Measurements from ENCODE around the gene KANSL3. TPM values are rescaled to one million over a fixed set of nuclear protein-coding genes. Genes with fewer than 3 reads are reported as not detected.
A peak's percentile ranks its signal among the peaks of the same experiment; 100 is the strongest.

The KANSL3 gene
- total RNA-seq = 10 to 100 TPM; 63.3 to 69.7 TPM
- polyA plus RNA-seq = 10 to 100 TPM; 13.3 to 17.0 TPM

DNA sequence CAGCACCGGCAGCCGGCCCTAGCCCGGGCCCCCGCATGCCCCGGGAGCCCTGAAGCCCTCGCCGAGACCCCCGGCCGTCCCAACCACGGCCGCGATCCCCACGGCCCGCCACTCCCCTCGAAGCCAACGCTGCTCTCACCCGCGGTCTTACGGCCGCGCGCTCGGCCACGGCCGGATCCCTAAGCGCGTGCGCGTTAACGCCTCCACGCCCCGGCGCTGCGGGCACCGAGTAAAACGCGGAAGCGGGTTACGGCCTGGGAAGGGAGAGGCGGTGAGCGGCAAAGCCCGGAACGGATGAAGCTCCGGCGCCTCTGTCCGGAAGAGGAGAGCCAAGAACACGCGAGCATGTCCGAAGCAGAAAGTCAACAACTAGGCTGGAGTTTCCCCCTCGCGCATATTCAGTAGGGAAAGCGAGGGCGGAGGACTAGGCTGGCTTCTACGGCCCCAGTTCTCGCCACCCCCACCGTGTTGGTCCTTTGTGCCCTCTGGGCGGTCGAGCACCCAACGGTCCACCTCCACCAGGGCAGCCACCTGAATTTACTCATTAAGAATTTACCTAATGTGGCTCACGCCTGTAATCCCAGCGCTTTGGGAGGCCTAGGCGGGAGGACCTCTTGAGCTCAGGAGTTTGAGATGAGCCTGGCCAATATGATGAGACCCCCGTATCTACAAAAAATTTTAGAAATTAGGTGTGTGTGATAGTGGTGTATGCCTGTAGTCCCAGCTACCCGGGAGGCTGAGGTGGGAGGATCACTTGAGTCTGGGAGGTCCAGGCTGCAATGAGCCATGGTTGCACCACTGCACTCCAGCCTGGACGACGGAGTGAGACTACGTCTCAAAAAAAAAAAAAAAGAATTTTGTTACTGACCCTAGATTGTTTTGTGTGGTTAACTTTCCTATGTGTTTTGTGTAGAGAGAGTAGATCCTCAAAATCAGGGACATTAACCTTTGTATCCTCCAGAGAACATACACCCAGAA lies at the start of gene KANSL3:
Gene KANSL3, minus strand, starts transcription at position 169 of the 978 bp plus-strand sequence. CDS start 1,177 bp downstream, outside the sequence.
- POLR2A ChIA-PET (ENCODE audit: partially characterized antibody) = interaction anchor here (0.5 to 2.8 kb wide), 16 partner anchors 10 to 333 kb away, joined by 3 to 14 read pairs (median 5); partner anchors contain the start of genes ANKRD39, CNNM4 and SNRNP200
- Histone ChIP-seq H3K36me3 (ENCODE audit: insufficient read depth, low read length) (no peaks in the 10 kb centered on the region), H3K27me3 (ENCODE audit: insufficient read depth, low read length) (no peaks in the 10 kb centered on the region), H3K4me3 (ENCODE audit: low read length in 2 of 2) (peak within 1 kb of the TSS; percentile 79 to 92), H3K9me3 (ENCODE audit: control insufficient read depth in 1 of 2, low read length in 2 of 2) (no peaks in the 10 kb centered on the region), H3K4me1 (ENCODE audit: insufficient read depth, low read length) (peaks cover 39% of the 10 kb centered on the region), H3K27ac (ENCODE audit: low read depth, low read length) (peak within 1 kb of the TSS; percentile 77)
- peaks cover 8 to 29% of the 10 kb centered on the region in 2 donors for H3K36me3 Mint-ChIP-seq
- H3K27ac Mint-ChIP-seq = peak within 1 kb of the TSS; percentile 95 to 99 (median 97)
- peaks cover 26 to 42% (median 35%) of the 10 kb centered on the region in 4 donors for H3K4me1 Mint-ChIP-seq
- CTCF ChIA-PET (ENCODE audit: partially characterized antibody) = interaction anchor here (1.1 to 2.4 kb wide), 3 partner anchors 123 to 220 kb away, joined by 4 to 9 read pairs (median 9); partner anchors contain the start of genes ANKRD39 and CNNM4
- intact Hi-C loops (cut with micrococcal nuclease) = loop anchor here (1.0 to 10.0 kb wide), 6 partner anchors 100 to 1359 kb away; partner anchors contain the start of genes ANKRD36, CNNM4, LMAN2L and TMEM131
- no peaks in the 10 kb centered on the region for H3K9me3 Mint-ChIP-seq
- H3K4me3 Mint-ChIP-seq = peak within 1 kb of the TSS; percentile 94 to 100 (median 96)
- DNase-seq = peak; percentile 86 to 93 (median 89)
- peaks cover 0 to 2% of the 10 kb centered on the region in 2 donors for H3K27me3 Mint-ChIP-seq

DNA sequence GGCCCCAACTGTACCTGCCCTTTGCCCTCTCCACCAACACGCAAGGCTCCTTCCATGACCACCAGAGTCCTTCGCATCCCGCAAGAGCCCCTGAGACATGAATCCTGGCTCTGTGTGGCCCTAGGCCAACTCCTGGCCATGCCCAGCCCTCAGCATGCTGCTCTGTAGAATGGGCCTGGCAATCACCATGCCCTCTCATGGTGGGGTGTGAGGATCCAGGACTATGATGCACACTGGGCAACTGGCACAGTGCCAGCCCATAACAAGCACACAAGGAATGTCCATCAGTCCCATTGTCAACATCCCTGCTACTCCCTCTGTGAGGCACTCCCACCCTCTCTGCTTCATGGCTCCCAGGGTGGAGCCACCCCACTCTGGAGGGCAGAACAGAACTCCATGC lies 49.2 kb upstream of the KANSL3 start:
- Mint-ChIP-seq H3K4me3 (no peak overlapping the region), H3K27me3 (peaks cover 0 to 9% of the 10 kb centered on the region in 2 donors), H3K9me3 (no peaks in the 10 kb centered on the region), H3K27ac (no peak overlapping the region), H3K4me1 (no peaks in the 10 kb centered on the region), H3K36me3 (no peaks in the 10 kb centered on the region)
- no peak for DNase-seq
- no peak overlapping the region for H3K27ac ChIP-seq (ENCODE audit: low read depth, low read length)
- no peaks in the 10 kb centered on the region for H3K36me3 ChIP-seq (ENCODE audit: insufficient read depth, low read length)
- H3K27me3 ChIP-seq (ENCODE audit: insufficient read depth, low read length) = no peaks in the 10 kb centered on the region
- H3K4me3 ChIP-seq (ENCODE audit: low read length in 2 of 2) = no peak overlapping the region
- H3K4me1 ChIP-seq (ENCODE audit: insufficient read depth, low read length) = no peaks in the 10 kb centered on the region
- no peaks in the 10 kb centered on the region for H3K9me3 ChIP-seq (ENCODE audit: control insufficient read depth in 1 of 2, low read length in 2 of 2)
- ChIA-PET CTCF (ENCODE audit: partially characterized antibody) (no interaction called here), POLR2A (ENCODE audit: partially characterized antibody) (no interaction called here)
- intact Hi-C loops (cut with micrococcal nuclease) = no loop called here

DNA sequence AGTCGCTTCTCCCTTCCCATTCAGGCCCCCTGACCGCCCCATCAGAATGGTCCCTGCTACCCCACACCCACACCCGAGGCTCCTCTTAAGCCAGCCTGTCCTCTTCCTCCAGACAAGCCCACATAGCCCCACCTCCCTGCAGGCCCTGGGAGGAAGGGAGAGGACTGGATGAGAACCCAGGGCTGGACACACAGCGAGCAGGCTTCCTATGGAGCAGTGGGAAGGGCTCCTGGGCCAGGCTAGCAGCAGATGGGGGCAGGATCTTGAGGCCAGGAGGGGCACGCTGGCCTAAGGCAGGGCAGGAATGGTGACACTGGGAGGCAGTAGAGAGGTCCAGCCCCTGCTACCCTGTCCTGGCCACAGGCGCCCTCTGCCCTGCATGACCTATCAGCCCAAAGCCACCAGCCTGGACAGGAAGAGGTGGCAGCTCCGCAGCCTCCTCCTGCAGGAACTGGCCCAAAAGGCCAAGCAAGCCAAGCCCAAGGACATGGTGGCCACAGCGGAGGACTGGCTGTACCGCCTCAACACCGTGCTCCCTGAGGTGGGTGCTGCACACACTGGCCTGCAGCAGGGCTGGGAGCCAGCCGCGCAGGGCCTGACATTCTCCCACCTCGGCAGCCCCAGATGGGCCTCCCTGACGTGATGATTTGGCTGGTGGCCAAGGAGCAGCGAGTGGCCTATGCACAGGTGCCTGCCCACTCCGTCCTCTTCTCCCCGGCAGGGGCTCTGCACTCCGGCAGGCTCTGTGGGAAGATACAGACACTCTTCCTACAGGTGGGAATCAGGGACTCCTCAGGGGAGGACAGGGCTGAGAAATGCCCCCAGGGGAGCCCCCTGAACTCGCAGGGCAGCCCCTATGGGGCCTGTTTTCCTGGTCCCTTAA lies 47.7 kb upstream of the KANSL3 start:
- ChIA-PET POLR2A (ENCODE audit: partially characterized antibody) (no interaction called here), CTCF (ENCODE audit: partially characterized antibody) (no interaction called here)
- no peak for DNase-seq
- Mint-ChIP-seq H3K27me3 (peaks cover 0 to 9% of the 10 kb centered on the region in 2 donors), H3K36me3 (no peaks in the 10 kb centered on the region), H3K4me1 (no peaks in the 10 kb centered on the region), H3K27ac (no peak overlapping the region), H3K9me3 (no peaks in the 10 kb centered on the region), H3K4me3 (no peak overlapping the region)
- Histone ChIP-seq H3K27ac (ENCODE audit: low read depth, low read length) (no peak overlapping the region), H3K4me1 (ENCODE audit: insufficient read depth, low read length) (no peaks in the 10 kb centered on the region), H3K9me3 (ENCODE audit: control insufficient read depth in 1 of 2, low read length in 2 of 2) (no peaks in the 10 kb centered on the region), H3K4me3 (ENCODE audit: low read length in 2 of 2) (no peak overlapping the region), H3K36me3 (ENCODE audit: insufficient read depth, low read length) (no peaks in the 10 kb centered on the region), H3K27me3 (ENCODE audit: insufficient read depth, low read length) (no peaks in the 10 kb centered on the region)
- intact Hi-C loops (cut with micrococcal nuclease) = no loop called here

DNA sequence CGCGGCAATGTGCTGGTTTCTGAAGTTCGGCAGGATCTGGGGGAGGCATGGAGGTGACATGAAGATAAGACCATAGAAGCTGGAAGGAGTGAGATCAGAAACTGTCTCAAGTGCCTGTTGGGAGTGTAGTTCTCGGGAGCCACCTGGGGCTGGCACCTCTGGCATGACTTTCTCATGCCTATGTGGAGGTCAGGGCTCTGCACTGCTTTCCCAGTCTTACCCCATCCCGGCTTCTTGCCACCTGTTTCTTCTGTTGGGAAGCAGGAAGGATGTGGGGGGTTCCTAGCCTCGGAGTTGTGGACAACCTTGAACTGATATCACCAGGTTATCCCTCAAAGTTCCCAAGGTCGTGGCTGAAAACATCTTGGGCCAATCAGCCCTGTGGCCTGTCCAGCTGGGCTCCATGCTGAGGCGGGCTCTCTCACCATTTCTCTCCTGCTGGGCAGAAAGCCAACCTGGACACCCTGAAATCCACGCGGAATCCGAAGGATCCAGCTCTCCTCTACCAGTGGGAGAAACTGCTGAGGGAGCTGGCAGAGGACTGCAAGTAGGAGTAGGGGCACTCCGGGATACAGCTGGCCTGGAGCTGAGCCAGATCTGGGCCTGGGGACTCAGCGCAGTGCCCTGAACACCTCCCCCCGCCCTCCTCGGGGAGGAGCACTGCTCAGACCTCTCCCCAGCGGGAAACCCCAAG lies 46.9 kb upstream of the KANSL3 start:
- CTCF ChIA-PET (ENCODE audit: partially characterized antibody) = no interaction called here
- no peak for DNase-seq
- no peaks in the 10 kb centered on the region for H3K36me3 ChIP-seq (ENCODE audit: insufficient read depth, low read length)
- intact Hi-C loops (cut with micrococcal nuclease) = no loop called here
- H3K4me3 ChIP-seq (ENCODE audit: low read length in 2 of 2) = no peak overlapping the region
- no peak overlapping the region for H3K27ac ChIP-seq (ENCODE audit: low read depth, low read length)
- peaks cover 0 to 9% of the 10 kb centered on the region in 2 donors for H3K27me3 Mint-ChIP-seq
- no peaks in the 10 kb centered on the region for H3K36me3 Mint-ChIP-seq
- H3K9me3 ChIP-seq (ENCODE audit: control insufficient read depth in 1 of 2, low read length in 2 of 2) = no peaks in the 10 kb centered on the region
- no peaks in the 10 kb centered on the region for H3K4me1 ChIP-seq (ENCODE audit: insufficient read depth, low read length)
- H3K27ac Mint-ChIP-seq = no peak overlapping the region
- H3K4me1 Mint-ChIP-seq = no peaks in the 10 kb centered on the region
- no peak overlapping the region for H3K4me3 Mint-ChIP-seq
- POLR2A ChIA-PET (ENCODE audit: partially characterized antibody) = no interaction called here
- no peaks in the 10 kb centered on the region for H3K9me3 Mint-ChIP-seq
- H3K27me3 ChIP-seq (ENCODE audit: insufficient read depth, low read length) = no peaks in the 10 kb centered on the region

DNA sequence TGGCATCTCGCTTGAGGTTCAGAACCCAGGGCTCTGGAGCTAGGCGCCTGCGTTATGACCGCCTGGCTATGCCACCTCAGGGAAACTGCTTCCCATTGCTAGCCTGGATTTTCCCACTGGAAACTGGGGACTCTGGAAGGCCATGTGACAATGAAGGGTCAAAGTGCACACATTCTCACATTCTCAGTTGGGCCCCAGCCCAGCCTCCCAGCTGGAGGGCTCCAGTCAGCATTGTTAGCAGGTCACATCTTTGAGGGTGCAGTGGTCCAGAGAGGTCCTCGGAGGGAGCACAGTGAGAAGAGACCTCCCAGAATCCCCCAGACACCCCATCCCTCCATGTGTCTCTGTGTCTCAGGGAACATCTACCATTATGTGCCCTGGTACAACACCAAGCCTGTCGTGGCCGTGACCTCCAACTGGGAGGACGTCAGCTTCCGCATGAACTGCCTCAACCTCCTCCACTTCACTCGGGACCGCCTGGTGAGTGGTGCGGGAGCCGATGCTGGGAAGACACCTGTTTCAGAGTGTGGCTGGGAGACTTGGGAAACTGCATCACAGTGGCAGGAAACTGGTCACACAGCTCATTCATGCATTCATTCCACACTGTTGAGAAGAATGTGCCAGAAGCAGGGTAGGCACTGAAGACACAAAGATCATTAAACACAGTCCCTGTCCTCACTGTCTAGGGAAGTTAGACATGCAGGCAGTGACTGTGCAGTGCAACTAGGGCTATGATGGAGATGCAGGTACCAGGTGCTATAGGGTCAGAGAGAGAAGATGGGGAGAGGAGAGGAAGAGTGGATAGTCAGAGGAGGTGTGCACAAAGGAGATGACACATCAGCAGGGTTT lies 46.1 kb upstream of the KANSL3 start:
- Histone ChIP-seq H3K27ac (ENCODE audit: low read depth, low read length) (no peak overlapping the region), H3K9me3 (ENCODE audit: control insufficient read depth in 1 of 2, low read length in 2 of 2) (no peaks in the 10 kb centered on the region), H3K36me3 (ENCODE audit: insufficient read depth, low read length) (no peaks in the 10 kb centered on the region), H3K27me3 (ENCODE audit: insufficient read depth, low read length) (no peaks in the 10 kb centered on the region), H3K4me3 (ENCODE audit: low read length in 2 of 2) (no peak overlapping the region), H3K4me1 (ENCODE audit: insufficient read depth, low read length) (no peaks in the 10 kb centered on the region)
- Mint-ChIP-seq H3K36me3 (no peaks in the 10 kb centered on the region), H3K27ac (peak overlapping the region in 1 of 7 donors; percentile 3), H3K4me3 (no peak overlapping the region), H3K9me3 (no peaks in the 10 kb centered on the region), H3K4me1 (no peaks in the 10 kb centered on the region), H3K27me3 (peaks cover 4 to 9% of the 10 kb centered on the region in 2 donors)
- POLR2A ChIA-PET (ENCODE audit: partially characterized antibody) = no interaction called here
- DNase-seq = no peak
- intact Hi-C loops (cut with micrococcal nuclease) = no loop called here
- CTCF ChIA-PET (ENCODE audit: partially characterized antibody) = no interaction called here

DNA sequence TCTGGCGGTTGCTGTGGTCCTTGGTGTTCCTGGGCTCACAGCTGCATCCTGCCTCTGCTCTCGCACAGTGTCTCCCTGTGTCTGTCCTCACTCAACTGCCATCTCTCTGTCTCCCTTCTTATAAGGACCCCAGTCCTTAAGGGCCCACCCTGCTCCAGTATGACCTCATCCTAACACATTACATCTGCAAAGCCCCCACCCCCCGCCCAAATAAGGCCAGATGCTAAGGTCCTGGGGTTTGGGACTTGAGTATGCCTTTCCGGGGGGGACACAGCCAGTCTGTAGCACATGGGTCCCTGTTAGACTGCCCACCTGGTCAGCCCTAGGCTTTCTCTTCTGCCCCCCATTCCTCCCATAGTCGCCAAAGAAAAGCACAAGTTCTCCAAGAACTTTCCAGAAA lies 45.2 kb upstream of the KANSL3 start:
- H3K27ac ChIP-seq (ENCODE audit: low read depth, low read length) = no peak overlapping the region
- no peaks in the 10 kb centered on the region for H3K36me3 Mint-ChIP-seq
- ChIA-PET CTCF (ENCODE audit: partially characterized antibody) (no interaction called here), POLR2A (ENCODE audit: partially characterized antibody) (no interaction called here)
- no peak overlapping the region for H3K4me3 ChIP-seq (ENCODE audit: low read length in 2 of 2)
- peaks cover 5 to 9% of the 10 kb centered on the region in 2 donors for H3K27me3 Mint-ChIP-seq
- no peaks in the 10 kb centered on the region for H3K27me3 ChIP-seq (ENCODE audit: insufficient read depth, low read length)
- no peak overlapping the region for H3K4me3 Mint-ChIP-seq
- intact Hi-C loops (cut with micrococcal nuclease) = no loop called here
- H3K4me1 ChIP-seq (ENCODE audit: insufficient read depth, low read length) = no peaks in the 10 kb centered on the region
- H3K27ac Mint-ChIP-seq = no peak overlapping the region
- H3K9me3 ChIP-seq (ENCODE audit: control insufficient read depth in 1 of 2, low read length in 2 of 2) = no peaks in the 10 kb centered on the region
- H3K4me1 Mint-ChIP-seq = no peaks in the 10 kb centered on the region
- no peaks in the 10 kb centered on the region for H3K36me3 ChIP-seq (ENCODE audit: insufficient read depth, low read length)
- DNase-seq = no peak
- no peaks in the 10 kb centered on the region for H3K9me3 Mint-ChIP-seq

Data from CD4-positive, alpha-beta memory T cell (primary cell).